Skin epidermis (tissue), 12 donors: ENCODE results near the gene LUC7L.
"Not testable (repeated sequence)": the region's sequence is repeated elsewhere in the genome, so short reads cannot be mapped to it uniquely, and the experiment has no call there.

Experiments used
- H3K27ac ChIP-seq, 21 experiments: fragments of 200-600 bp; sonication (generic) in 11 of 21; one replicate each; pipeline ENCODE4 v1.5.0; 2020; ENCODE audit warnings: mild to moderate bottlenecking in 3 of 21, inconsistent platforms in 2 of 21, moderate library complexity in 2 of 21
- H3K4me3 ChIP-seq, 7 experiments: fragments of 200-600 bp; sonication (generic) in 2 of 7; one replicate each; pipeline ENCODE4 v1.5.0; 2020; ENCODE audit warnings: inconsistent platforms in 2 of 7, mild to moderate bottlenecking in 2 of 7, moderate library complexity in 1 of 7

LUC7L gene

GRCh38 chr16:170788-171187 is 58.5 kb downstream of the LUC7L start:
- no peak overlapping the region for H3K4me3 ChIP-seq
- no peak overlapping the region for H3K27ac ChIP-seq

- not testable (repeated sequence) for H3K27ac ChIP-seq, H3K4me3 ChIP-seq
These were observed 59.2 kb downstream of the LUC7L start for GRCh38 chr16:170088-170507.

DNA sequence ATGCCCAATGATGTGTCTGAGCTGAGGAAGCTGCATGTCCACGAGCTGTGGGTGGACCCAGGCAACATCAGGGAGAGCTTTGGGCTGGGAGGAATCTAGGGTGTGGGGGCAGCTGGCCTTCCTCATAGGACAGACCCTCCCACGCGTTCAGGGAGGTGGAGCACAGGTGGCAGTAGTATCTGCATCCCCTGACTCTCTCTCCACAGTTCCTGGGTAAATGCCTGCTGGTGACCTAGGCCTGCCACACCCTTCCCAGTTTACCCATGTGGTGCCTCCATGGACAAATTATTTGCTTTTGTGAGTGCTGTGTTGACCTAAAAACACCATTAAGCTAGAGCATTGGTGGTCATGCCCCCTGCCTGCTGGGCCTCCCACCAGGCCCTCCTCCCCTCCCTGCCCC is 60.2 kb downstream of the LUC7L start:
- Histone ChIP-seq H3K27ac (no peak overlapping the region), H3K4me3 (no peak overlapping the region)

- Histone ChIP-seq H3K27ac (no peak overlapping the region), H3K4me3 (no peak overlapping the region)
These were observed 60.8 kb downstream of the LUC7L start for GRCh38 chr16:168424-168823.

DNA sequence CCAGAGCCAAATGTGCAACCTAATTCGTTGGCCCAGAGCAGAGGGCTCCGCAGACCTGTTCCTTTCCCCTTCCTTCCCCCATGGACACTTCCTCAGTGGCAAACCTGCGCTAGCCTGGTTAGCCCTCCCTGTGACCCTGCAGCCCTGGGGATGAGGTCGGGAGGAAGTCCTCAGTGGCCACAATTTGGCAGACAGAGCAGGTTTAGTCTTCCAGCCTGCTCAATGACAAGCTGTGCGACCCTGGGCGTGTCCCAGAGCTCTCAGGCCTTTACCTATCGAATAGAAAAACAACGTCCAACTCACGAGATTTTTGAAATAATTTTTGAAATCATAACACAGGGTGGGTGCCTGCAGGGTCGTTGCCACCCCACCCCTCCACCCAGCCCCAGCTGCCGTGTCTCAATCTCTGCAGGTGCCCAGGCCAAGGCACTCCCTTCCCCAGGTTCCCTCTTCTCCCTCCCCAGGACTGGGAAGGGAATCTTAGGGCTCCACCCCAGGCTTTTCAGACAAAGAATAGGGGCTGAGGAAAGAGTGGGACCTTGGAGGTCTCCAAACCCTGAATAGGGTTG is 62.0 kb downstream of the LUC7L start:
- H3K27ac ChIP-seq = no peak overlapping the region
- no peak overlapping the region for H3K4me3 ChIP-seq

DNA sequence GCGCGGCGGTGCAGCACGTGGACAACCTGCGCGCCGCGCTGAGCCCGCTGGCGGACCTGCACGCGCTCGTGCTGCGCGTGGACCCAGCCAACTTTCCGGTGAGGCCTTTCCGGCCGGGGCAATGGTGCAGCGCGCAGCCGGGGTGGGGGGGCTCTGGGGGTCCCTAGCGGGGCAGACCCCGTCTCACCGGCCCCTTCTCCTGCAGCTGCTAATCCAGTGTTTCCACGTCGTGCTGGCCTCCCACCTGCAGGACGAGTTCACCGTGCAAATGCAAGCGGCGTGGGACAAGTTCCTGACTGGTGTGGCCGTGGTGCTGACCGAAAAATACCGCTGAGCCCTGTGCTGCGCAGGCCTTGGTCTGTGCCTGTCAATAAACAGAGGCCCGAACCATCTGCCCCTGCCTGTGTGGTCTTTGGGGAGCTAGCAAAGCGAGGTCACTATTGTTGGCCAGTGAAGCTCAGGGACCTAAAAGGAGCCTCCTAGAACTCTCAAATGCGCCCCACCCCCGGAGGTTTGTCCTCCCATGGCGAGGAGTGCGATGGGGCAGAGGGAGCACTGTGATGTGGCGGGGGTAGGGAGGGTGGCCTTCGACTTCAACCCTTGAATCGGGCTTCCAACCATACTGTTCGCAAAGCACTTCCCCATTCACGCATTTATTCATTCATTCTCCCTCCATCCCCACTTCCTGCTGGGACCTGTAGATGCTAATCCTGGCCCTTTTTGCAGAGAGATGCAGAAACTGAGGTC is 62.7 kb downstream of the LUC7L start:
- H3K4me3 ChIP-seq = peak overlapping the region in 2 of 7 experiments; percentile 12 to 16
- H3K27ac ChIP-seq = no peak overlapping the region

- peak within 1 kb of the TSS in 2 of 7 experiments; percentile 12 to 16 for H3K4me3 ChIP-seq
- H3K27ac ChIP-seq = no peak within 1 kb of the TSS
These were observed 63.5 kb downstream of the LUC7L start, which contains the start of gene HBM for GRCh38 chr16:165539-166374. Gene HBM (plus strand): TSS chr16:165978. CDS start chr16:165998, 20 bp downstream.

- Histone ChIP-seq H3K4me3 (no peak overlapping the region), H3K27ac (no peak overlapping the region)
These were observed 64.3 kb downstream of the LUC7L start for GRCh38 chr16:164827-165538.

DNA sequence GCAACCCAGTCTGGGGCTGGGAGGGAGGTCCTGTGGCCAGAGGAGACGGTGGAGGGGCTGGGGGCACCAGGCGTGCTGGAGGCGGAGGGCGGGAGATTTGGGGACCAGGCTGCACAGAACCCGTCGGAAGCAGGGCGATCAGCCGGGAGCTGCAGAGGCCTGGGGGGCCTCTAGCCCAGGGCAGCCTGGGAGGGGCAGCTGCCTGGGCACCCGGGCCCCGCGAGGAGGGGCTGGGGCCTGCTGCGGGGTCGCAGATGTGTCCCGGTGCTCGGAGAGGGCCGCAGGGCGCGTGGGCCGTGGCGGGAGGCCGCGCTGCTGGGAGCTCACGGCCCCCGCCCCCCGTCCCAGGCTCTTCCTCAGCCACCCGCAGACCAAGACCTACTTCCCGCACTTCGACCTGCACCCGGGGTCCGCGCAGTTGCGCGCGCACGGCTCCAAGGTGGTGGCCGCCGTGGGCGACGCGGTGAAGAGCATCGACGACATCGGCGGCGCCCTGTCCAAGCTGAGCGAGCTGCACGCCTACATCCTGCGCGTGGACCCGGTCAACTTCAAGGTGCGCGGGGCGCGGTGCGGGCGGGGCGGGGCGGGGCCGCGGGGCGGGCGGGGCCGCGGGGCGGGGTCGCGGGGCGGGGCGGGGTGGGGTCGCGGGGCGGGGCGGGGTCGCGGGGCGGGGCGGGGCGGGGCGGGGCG is 65.0 kb downstream of the LUC7L start:
- not testable (repeated sequence) for H3K27ac ChIP-seq, H3K4me3 ChIP-seq

DNA sequence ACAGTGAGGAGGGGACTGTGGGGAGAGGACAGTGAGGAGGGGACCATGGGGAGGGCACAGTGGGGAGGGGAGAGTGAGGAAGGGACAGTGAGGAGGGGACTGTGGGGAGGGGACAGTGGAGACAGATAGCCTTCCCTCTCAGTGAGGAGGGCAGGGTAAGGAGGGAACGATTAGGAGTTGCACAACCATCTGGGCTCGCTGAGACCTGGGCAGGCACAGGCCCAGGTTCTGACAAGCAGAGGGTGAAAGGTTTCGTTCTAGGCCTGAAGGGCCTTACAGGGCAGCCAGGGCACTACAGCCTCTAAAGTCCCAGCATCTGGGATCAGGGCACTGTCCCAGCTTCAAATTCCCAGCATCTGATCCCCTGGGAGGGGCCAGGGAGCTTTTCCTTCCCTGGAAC is 65.6 kb downstream of the LUC7L start:
- not testable (repeated sequence) for H3K4me3 ChIP-seq

DNA sequence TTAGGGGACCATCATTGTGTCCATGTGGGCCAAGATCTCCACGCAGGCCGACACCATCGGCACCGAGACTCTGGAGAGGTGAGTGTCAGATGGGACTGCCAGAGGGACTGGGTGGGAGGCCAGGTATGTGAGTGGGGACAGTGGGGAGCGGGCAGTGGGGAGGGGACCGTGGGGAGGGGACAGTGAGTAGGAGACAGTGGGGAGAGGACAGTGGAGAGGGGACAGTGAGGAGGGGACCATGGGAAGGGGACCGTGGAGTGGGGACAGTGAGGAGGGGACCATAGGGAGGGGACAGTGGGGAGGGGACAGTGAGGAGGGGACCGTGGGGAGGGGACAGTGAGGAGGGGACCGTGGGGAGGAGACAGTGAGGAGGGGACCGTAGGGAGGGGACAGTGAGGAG is 66.1 kb downstream of the LUC7L start:
- H3K4me3 ChIP-seq, H3K27ac ChIP-seq: not testable (repeated sequence)

More for the DNA sequence above, 65.6 kb downstream of the LUC7L start:
- H3K27ac ChIP-seq = not testable (repeated sequence)

DNA sequence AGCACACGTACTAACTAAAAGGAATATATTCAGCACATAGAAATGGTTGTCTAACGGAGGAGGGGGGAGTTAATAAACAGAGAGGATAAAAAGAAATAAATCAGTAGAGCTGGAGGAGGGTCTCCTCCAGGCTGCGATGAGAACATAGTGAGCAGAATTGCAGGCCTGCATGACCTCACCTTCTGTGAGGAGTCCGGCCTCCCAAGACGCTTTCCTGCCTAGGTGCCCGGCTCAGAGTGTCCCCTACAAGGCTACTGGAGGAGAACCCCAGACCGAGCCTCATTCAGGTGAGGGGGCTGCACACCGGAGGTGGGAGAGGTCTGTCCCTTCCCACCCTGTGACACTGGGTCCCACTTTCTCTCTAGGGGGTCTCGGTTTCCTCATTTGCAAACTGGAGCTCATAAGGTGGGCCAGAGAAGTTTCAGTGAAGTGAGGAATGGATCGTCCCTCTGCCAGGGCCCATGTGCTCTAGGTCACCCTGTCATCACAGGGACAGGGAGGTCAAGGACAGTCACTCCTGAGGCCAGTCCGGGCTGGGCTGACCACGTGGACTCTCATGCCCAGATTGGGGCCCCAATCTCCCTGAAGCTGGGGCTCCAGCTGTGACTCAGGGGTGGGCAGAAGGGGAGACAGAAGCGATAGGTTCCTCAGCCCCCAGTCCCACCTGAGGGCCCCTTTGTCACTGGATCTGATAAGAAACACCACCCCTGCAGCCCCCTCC is 66.8 kb downstream of the LUC7L start:
- Histone ChIP-seq H3K27ac (no peak overlapping the region), H3K4me3 (no peak overlapping the region)

GRCh38 chr16:160691-161190 is 68.5 kb downstream of the LUC7L start:
- Histone ChIP-seq H3K4me3 (no peak overlapping the region), H3K27ac (no peak overlapping the region)

GRCh38 chr16:160242-160641 is 69.0 kb downstream of the LUC7L start:
- H3K4me3 ChIP-seq, H3K27ac ChIP-seq: not testable (repeated sequence)

GRCh38 chr16:159136-159849 is 70.0 kb downstream of the LUC7L start:
- Histone ChIP-seq H3K27ac (no peak overlapping the region), H3K4me3 (no peak overlapping the region)

GRCh38 chr16:155031-155398 is 74.2 kb downstream of the LUC7L start:
- Histone ChIP-seq H3K4me3 (peak overlapping the region in 1 of 7 experiments; percentile 31), H3K27ac (no peak overlapping the region)

DNA sequence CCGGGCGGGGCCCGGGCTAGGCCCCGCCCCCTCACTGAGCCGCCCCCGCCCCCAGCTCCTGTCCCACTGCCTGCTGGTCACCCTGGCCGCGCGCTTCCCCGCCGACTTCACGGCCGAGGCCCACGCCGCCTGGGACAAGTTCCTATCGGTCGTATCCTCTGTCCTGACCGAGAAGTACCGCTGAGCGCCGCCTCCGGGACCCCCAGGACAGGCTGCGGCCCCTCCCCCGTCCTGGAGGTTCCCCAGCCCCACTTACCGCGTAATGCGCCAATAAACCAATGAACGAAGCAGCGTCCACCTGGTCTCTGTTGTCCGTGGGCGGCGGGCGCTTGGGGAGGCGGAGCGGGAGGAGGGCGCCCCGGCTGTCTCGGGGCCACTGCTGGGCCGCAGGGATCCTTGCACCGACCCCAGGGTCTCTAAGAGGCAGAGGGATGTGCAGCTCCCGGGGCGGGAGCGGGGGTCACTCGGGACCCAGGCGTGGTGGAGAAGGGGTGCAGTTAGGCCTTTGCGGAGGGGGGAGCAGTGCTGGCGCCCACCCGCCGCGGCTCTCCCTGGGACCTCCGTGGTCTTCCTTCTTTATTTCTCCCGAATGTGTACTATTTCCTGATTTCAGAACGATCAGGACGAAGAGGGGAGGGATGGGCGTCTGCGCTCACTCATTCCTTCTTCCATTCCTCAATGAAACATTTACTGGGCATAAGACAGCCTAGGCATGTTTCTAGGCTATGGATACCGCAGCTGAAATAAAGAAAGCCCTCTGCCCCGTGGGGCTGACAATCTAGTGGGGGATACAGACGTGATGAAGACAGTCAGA is 74.8 kb downstream of the LUC7L start:
- peak overlapping the region in 3 of 21 experiments; percentile 26 to 40 (median 35) for H3K27ac ChIP-seq
- H3K4me3 ChIP-seq = peak overlapping the region; percentile 15 to 45 (median 31)
